GM19438 (cell line): ENCODE data around the gene BCAS1.

Source experiments
- ATAC-seq: cut with Tn5 transposase; IDR thresholded peaks from one replicate; pipeline ENCODE4 v1.9.1; 2021; ENCODE audit warnings: low read depth; ENCODE audit not compliant: unreplicated experiment

BCAS1 gene

GRCh38 chr20:54082100-54082499, 11.7 kb upstream of the BCAS1 start:
- no peak for ATAC-seq

GRCh38 chr20:54079652-54080051, 9.3 kb upstream of the BCAS1 start:
- ATAC-seq: peak; percentile 67

- ATAC-seq: peak; percentile 56
Observed at GRCh38 chr20:54078296-54078984, 8.0 kb upstream of the BCAS1 start.

GRCh38 chr20:54076259-54076658, 5.9 kb upstream of the BCAS1 start:
- no peak for ATAC-seq

GRCh38 chr20:54075322-54075721, 4.9 kb upstream of the BCAS1 start:
- no peak for ATAC-seq

- ATAC-seq: no peak
Observed at GRCh38 chr20:54074511-54074910, 4.1 kb upstream of the BCAS1 start.

- no peak for ATAC-seq
Observed at GRCh38 chr20:54073288-54073687, 2.9 kb upstream of the BCAS1 start.

- no peak for ATAC-seq
Observed at GRCh38 chr20:54069501-54069971, 858 bp downstream of the BCAS1 start.

GRCh38 chr20:54068966-54069365, 1.4 kb downstream of the BCAS1 start:
- no peak for ATAC-seq

- ATAC-seq: no peak
Observed at GRCh38 chr20:54068495-54068894, 1.9 kb downstream of the BCAS1 start.

GRCh38 chr20:54067606-54068174, 2.7 kb downstream of the BCAS1 start:
- ATAC-seq: peak; percentile 75

- no peak for ATAC-seq
Observed at GRCh38 chr20:54065601-54066038, 4.8 kb downstream of the BCAS1 start.

- no peak for ATAC-seq
Observed at GRCh38 chr20:54064939-54065338, 5.5 kb downstream of the BCAS1 start.

GRCh38 chr20:54063992-54064676, 6.3 kb downstream of the BCAS1 start:
- no peak for ATAC-seq

- no peak for ATAC-seq
Observed at GRCh38 chr20:54063580-54063979, 6.8 kb downstream of the BCAS1 start.

GRCh38 chr20:54062812-54063280, 7.5 kb downstream of the BCAS1 start:
- no peak for ATAC-seq

- no peak for ATAC-seq
Observed at GRCh38 chr20:54061101-54061881, 9.1 kb downstream of the BCAS1 start.

- no peak for ATAC-seq
Observed at GRCh38 chr20:54059691-54060364, 10.6 kb downstream of the BCAS1 start.

GRCh38 chr20:54058420-54059139, 11.8 kb downstream of the BCAS1 start:
- no peak for ATAC-seq
